ENCODE results near the gene MOGAT1.
A peak's percentile ranks its signal among the peaks of the same experiment; 100 is the strongest.
"Not testable (repeated sequence)": the region's sequence is repeated elsewhere in the genome, so short reads cannot be mapped to it uniquely, and the experiment has no call there.

The MOGAT1 gene

GRCh38 chr2:222713002-222713401 lies 41.5 kb downstream of the MOGAT1 start:
- DNase-seq, result no peak

GRCh38 chr2:222714361-222715241 lies 43.1 kb downstream of the MOGAT1 start:
- no peak for DNase-seq

- DNase-seq, result peak; percentile 36
Measured at GRCh38 chr2:222715742-222716141, 44.3 kb downstream of the MOGAT1 start.

- DNase-seq, result not testable (repeated sequence)
Measured at GRCh38 chr2:222719787-222720186, 48.3 kb downstream of the MOGAT1 start.

- not testable (repeated sequence) for DNase-seq
Measured at GRCh38 chr2:222721597-222721996, 50.1 kb downstream of the MOGAT1 start.

- no peak for DNase-seq
Measured at GRCh38 chr2:222722327-222722946, 51.0 kb downstream of the MOGAT1 start.

- no peak for DNase-seq
Measured at GRCh38 chr2:222724208-222724607, 52.8 kb downstream of the MOGAT1 start.

- DNase-seq, result no peak
Measured at GRCh38 chr2:222728621-222729020, 57.2 kb downstream of the MOGAT1 start.

- DNase-seq, result no peak
Measured at GRCh38 chr2:222730366-222730999, 59.0 kb downstream of the MOGAT1 start.

- no peak for DNase-seq
Measured at GRCh38 chr2:222731201-222731621, 59.8 kb downstream of the MOGAT1 start.

GRCh38 chr2:222732489-222733178 lies 61.2 kb downstream of the MOGAT1 start:
- DNase-seq, result no peak

GRCh38 chr2:222733470-222733845 lies 62.0 kb downstream of the MOGAT1 start:
- DNase-seq, result no peak

GRCh38 chr2:222733846-222734702 lies 62.6 kb downstream of the MOGAT1 start:
- DNase-seq, result no peak

GRCh38 chr2:222734703-222735014 lies 63.2 kb downstream of the MOGAT1 start:
- no peak for DNase-seq

GRCh38 chr2:222736301-222736700 lies 64.8 kb downstream of the MOGAT1 start:
- DNase-seq, result no peak

- DNase-seq, result no peak
Measured at GRCh38 chr2:222736924-222737323, 65.5 kb downstream of the MOGAT1 start.

- DNase-seq, result no peak
Measured at GRCh38 chr2:222738312-222738711, 66.9 kb downstream of the MOGAT1 start.

- peak; percentile 10 for DNase-seq
Measured at GRCh38 chr2:222738809-222739208, 67.4 kb downstream of the MOGAT1 start.

GRCh38 chr2:222739939-222740338 lies 68.5 kb downstream of the MOGAT1 start:
- DNase-seq, result no peak

GRCh38 chr2:222743251-222743812 lies 71.9 kb downstream of the MOGAT1 start:
- peak; percentile 5 for DNase-seq

GRCh38 chr2:222745836-222746559 lies 74.5 kb downstream of the MOGAT1 start:
- no peak for DNase-seq
